ENCODE data around the gene DHRS2. TPM values are rescaled to one million over a fixed set of nuclear protein-coding genes. Genes with fewer than 3 reads are reported as not detected.

DHRS2 gene
- total and polyA plus RNA-seq, 2 of the 13 experiments (the other 11 are each of a cell fraction or from before 2014, with no cell fraction given), result 1,621 to 3,021 TPM

DNA sequence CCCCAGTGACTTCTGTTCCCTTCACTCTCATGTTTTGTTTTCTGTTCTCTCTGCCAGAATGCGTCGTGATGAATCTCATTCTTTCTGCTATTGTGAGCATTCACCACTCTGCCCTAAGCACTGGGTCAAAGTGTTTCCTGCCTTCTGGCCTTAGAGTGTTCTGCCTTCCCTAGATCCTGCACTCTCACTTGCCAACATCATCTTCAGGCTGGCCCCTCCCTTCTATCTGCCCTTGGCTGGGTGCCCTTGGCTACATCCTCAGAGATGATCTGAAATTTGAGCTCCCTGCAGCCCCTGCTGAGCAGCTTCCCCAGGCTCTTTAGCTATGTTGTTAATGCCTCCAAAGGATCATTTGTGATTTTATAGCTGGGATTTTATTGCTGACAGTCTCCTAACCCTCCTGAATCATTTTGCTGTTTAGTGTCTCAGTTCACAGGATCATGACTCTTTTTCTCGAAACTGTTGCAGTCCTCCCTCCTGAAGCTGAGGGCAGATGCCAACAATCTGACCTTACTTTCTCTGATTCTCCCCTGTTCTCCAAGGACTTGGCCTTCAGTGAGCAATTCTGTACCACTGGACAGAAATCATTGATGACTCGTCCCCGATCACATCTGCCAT lies 4.5 kb downstream of the DHRS2 start (continued):
- TF ChIP-seq, protein P1, sequence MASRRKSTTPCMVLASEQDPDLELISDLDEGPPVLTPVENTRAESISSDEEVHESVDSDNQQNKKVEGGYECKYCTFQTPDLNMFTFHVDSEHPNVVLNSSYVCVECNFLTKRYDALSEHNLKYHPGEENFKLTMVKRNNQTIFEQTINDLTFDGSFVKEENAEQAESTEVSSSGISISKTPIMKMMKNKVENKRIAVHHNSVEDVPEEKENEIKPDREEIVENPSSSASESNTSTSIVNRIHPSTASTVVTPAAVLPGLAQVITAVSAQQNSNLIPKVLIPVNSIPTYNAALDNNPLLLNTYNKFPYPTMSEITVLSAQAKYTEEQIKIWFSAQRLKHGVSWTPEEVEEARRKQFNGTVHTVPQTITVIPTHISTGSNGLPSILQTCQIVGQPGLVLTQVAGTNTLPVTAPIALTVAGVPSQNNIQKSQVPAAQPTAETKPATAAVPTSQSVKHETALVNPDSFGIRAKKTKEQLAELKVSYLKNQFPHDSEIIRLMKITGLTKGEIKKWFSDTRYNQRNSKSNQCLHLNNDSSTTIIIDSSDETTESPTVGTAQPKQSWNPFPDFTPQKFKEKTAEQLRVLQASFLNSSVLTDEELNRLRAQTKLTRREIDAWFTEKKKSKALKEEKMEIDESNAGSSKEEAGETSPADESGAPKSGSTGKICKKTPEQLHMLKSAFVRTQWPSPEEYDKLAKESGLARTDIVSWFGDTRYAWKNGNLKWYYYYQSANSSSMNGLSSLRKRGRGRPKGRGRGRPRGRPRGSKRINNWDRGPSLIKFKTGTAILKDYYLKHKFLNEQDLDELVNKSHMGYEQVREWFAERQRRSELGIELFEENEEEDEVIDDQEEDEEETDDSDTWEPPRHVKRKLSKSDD (CRISPR knock-in tag; IDR thresholded peaks at IDR 0.05; ENCODE audit: low read depth), result no peak
- TF ChIP-seq IRX3 (CRISPR knock-in tag; IDR thresholded peaks at IDR 0.05; ENCODE audit: borderline replicate concordance, low read depth) (no peak), ZMYM2 (CRISPR knock-in tag; IDR thresholded peaks at IDR 0.05) (no peak), NFATC3 (CRISPR knock-in tag; IDR thresholded peaks at IDR 0.05) (no peak), U2AF2 (IDR thresholded peaks at IDR 0.05; ENCODE audit: low read depth, low read length) (0 out of 2 replicates have a peak, but pooled peaks have one; percentile 3), ZNF441 (CRISPR knock-in tag; IDR thresholded peaks at IDR 0.05; ENCODE audit: borderline replicate concordance) (no peak), SYNCRIP (IDR thresholded peaks at IDR 0.05; ENCODE audit: insufficient read depth, low read depth, low read length) (no peak), HNRNPH1 (optimal IDR thresholded peaks at IDR 0.05; ENCODE audit: low read depth, low read length) (no peak), ZSCAN25 (CRISPR knock-in tag; IDR thresholded peaks at IDR 0.05) (no peak), KDM3A (CRISPR knock-in tag; IDR thresholded peaks at IDR 0.05; ENCODE audit: low read depth) (0 out of 2 replicates have a peak, but pooled peaks have one; percentile 4), KDM5A (IDR thresholded peaks at IDR 0.05; ENCODE audit: borderline replicate concordance, low read length) (no peak), CAMTA2 (CRISPR knock-in tag; IDR thresholded peaks at IDR 0.05; ENCODE audit: borderline replicate concordance) (no peak), ZNF263 (CRISPR knock-in tag; IDR thresholded peaks at IDR 0.05) (no peak), GTF3A (CRISPR knock-in tag; conservative IDR thresholded peaks at IDR 0.05) (0 out of 2 replicates have a peak, but pooled peaks have one; percentile 4), PHB2 (IDR thresholded peaks at IDR 0.05; ENCODE audit: partially characterized antibody) (no peak), ATM (IDR thresholded peaks at IDR 0.05; ENCODE audit: borderline replicate concordance) (no peak), CC2D1A (CRISPR knock-in tag; IDR thresholded peaks at IDR 0.05) (no peak), SMYD3 (CRISPR knock-in tag; IDR thresholded peaks at IDR 0.05) (no peak)
- TF ChIP-seq, protein P2, sequence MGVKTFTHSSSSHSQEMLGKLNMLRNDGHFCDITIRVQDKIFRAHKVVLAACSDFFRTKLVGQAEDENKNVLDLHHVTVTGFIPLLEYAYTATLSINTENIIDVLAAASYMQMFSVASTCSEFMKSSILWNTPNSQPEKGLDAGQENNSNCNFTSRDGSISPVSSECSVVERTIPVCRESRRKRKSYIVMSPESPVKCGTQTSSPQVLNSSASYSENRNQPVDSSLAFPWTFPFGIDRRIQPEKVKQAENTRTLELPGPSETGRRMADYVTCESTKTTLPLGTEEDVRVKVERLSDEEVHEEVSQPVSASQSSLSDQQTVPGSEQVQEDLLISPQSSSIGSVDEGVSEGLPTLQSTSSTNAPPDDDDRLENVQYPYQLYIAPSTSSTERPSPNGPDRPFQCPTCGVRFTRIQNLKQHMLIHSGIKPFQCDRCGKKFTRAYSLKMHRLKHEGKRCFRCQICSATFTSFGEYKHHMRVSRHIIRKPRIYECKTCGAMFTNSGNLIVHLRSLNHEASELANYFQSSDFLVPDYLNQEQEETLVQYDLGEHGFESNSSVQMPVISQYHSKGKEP (CRISPR knock-in tag; IDR thresholded peaks at IDR 0.05), result no peak
- TF ChIP-seq, protein P3, sequence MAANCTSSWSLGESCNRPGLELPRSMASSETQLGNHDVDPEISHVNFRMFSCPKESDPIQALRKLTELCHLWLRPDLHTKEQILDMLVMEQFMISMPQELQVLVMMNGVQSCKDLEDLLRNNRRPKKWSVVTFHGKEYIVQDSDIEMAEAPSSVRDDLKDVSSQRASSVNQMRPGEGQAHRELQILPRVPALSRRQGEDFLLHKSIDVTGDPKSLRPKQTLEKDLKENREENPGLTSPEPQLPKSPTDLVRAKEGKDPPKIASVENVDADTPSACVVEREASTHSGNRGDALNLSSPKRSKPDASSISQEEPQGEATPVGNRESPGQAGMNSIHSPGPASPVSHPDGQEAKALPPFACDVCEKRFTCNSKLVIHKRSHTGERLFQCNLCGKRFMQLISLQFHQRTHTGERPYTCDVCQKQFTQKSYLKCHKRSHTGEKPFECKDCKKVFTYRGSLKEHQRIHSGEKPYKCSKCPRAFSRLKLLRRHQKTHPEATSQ (CRISPR knock-in tag; IDR thresholded peaks at IDR 0.05; ENCODE audit: borderline replicate concordance), result no peak
- TF ChIP-seq, protein P4, sequence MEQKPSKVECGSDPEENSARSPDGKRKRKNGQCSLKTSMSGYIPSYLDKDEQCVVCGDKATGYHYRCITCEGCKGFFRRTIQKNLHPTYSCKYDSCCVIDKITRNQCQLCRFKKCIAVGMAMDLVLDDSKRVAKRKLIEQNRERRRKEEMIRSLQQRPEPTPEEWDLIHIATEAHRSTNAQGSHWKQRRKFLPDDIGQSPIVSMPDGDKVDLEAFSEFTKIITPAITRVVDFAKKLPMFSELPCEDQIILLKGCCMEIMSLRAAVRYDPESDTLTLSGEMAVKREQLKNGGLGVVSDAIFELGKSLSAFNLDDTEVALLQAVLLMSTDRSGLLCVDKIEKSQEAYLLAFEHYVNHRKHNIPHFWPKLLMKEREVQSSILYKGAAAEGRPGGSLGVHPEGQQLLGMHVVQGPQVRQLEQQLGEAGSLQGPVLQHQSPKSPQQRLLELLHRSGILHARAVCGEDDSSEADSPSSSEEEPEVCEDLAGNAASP (CRISPR knock-in tag; IDR thresholded peaks at IDR 0.05; ENCODE audit: borderline replicate concordance), result no peak
- TF ChIP-seq, protein P5, sequence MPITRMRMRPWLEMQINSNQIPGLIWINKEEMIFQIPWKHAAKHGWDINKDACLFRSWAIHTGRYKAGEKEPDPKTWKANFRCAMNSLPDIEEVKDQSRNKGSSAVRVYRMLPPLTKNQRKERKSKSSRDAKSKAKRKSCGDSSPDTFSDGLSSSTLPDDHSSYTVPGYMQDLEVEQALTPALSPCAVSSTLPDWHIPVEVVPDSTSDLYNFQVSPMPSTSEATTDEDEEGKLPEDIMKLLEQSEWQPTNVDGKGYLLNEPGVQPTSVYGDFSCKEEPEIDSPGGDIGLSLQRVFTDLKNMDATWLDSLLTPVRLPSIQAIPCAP (CRISPR knock-in tag; IDR thresholded peaks at IDR 0.05; ENCODE audit: low read depth), result 0 out of 2 replicates have a peak, but pooled peaks have one; percentile 3

Measured in HepG2 (cell line).